GM12872 (cell line): ENCODE measurements around the gene CREG1.

Experiments used
- TF ChIP-seq, protein P1 (sequence below): IDR thresholded peaks from 3 replicates; pipeline ENCODE4 v1.5.1; 2011; ENCODE audit warnings: low read depth, mild to moderate bottlenecking, low read length, moderate library complexity; ENCODE audit not compliant: insufficient read depth

Gene CREG1

DNA sequence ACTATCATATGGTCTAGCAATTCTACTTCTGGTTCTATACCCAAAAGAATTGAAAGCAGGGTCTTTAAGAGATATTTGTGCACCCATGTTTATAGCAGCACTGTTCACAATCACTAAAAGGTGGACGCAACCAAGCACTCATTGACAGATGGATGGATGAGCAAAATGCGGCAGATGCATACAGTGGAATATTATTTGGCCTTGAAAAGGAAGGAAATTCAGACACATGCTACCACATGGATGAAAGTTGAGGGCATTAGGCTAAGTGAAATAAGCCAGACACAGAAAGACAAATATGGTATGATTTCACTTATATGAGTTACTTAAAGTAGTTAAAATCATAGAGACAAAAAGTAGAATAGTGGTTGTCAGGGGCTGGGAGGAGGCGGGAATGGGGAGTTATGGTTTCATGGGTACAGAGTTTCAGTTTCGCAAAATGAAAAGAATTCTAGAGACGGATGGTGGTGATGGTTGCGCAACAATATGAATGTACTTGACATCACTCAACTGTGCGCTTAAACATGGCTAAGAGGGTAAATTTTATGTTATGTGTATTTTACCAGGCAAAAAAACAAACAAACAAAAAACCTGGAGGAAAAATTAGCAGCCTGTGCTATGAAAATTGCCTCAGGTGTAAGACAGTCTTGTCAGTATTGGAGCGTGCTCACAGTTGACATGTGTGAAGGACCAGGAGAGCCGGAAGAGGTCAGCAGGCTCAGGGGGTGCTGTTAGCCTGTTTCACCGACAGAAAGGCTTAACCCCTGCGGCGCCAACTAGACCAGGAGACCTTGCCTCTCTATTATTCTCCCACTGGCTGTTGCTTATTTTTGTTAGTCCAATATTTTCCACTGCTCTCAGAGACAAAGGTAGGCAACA, 61.7 kb downstream of the CREG1 start:
- TF ChIP-seq, protein P1, sequence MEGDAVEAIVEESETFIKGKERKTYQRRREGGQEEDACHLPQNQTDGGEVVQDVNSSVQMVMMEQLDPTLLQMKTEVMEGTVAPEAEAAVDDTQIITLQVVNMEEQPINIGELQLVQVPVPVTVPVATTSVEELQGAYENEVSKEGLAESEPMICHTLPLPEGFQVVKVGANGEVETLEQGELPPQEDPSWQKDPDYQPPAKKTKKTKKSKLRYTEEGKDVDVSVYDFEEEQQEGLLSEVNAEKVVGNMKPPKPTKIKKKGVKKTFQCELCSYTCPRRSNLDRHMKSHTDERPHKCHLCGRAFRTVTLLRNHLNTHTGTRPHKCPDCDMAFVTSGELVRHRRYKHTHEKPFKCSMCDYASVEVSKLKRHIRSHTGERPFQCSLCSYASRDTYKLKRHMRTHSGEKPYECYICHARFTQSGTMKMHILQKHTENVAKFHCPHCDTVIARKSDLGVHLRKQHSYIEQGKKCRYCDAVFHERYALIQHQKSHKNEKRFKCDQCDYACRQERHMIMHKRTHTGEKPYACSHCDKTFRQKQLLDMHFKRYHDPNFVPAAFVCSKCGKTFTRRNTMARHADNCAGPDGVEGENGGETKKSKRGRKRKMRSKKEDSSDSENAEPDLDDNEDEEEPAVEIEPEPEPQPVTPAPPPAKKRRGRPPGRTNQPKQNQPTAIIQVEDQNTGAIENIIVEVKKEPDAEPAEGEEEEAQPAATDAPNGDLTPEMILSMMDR, result no peak
